ENCODE results near the gene MAPKAP1. TPM values are rescaled to one million over a fixed set of nuclear protein-coding genes. Genes with fewer than 3 reads are reported as not detected.

The MAPKAP1 gene
- total RNA-seq, 1 donor from 2014 or later: 70.7 TPM

DNA sequence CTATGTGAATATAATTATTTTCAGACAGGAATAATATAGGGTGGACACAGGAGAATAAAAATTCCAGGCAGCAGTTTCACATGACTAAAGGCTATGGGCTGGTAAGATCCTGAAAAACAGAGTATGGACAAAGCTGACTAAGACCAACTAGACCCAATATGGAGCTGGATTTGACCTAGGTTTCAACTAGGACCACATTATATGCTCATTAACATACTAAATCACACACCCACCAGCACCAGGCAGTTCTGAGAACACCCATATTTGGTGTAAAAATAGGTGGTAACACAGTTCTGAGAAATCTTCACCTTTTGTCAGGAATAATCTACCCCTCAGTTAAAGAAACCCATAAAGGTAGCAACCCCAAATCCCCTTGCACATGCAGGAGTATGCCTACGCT is 64.7 kb downstream of the MAPKAP1 start:
- peaks cover 11% of the 10 kb centered on the region for H3K4me1 ChIP-seq
- no peaks in the 10 kb centered on the region for H3K27me3 ChIP-seq
- intact Hi-C loops (cut with DNase I): no loop called here
- H3K36me3 ChIP-seq: no peaks in the 10 kb centered on the region
- no peaks in the 10 kb centered on the region for H3K9me3 ChIP-seq
- DNase-seq (ENCODE audit: extremely low spot score in 2 of 2): no peak
- no peak overlapping the region for H3K4me3 ChIP-seq
- no peak overlapping the region for H3K27ac ChIP-seq
- TF ChIP-seq POLR2AphosphoS5 (IDR thresholded peaks at IDR 0.05; ENCODE audit: insufficient read depth in 1 of 2, low read depth in 1 of 2) (no peak), POLR2A (IDR thresholded peaks at IDR 0.05) (no peak), CTCF (IDR thresholded peaks at IDR 0.05) (no peak)

DNA sequence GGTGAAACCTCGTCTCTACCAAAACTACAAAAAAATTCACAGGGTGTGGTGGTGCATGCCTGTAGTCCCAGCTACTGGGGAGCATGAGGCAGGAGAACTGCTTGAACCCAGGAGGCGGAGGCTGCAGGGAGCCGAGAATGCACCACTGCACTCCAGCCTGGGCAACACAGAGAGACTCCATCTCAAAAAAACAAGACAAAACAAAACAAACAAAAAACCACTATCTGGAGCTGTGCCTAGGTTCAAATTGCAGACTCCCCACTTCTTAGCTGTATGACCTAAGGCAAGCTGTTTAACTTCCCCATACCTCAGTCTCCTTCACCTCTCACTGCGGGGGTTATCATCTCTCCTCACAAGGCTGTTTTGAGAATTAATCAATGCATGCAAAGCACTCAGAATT is 68.0 kb downstream of the MAPKAP1 start:
- Histone ChIP-seq H3K27ac (no peak overlapping the region), H3K36me3 (no peaks in the 10 kb centered on the region), H3K9me3 (no peaks in the 10 kb centered on the region), H3K27me3 (no peaks in the 10 kb centered on the region), H3K4me3 (no peak overlapping the region), H3K4me1 (peaks cover 8% of the 10 kb centered on the region)
- DNase-seq (ENCODE audit: extremely low spot score in 2 of 2): no peak
- TF ChIP-seq CTCF (IDR thresholded peaks at IDR 0.05): no peak
- TF ChIP-seq POLR2A (IDR thresholded peaks at IDR 0.05): no peak
- no peak for TF ChIP-seq POLR2AphosphoS5 (IDR thresholded peaks at IDR 0.05; ENCODE audit: insufficient read depth in 1 of 2, low read depth in 1 of 2)
- intact Hi-C loops (cut with DNase I): loop anchor here (10.0 kb wide), 1 partner anchor 234 kb away; no protein-coding TSS in a partner anchor

GRCh38 chr9:125638239-125639045 is 68.6 kb downstream of the MAPKAP1 start:
- TF ChIP-seq POLR2A (IDR thresholded peaks at IDR 0.05) (no peak), POLR2AphosphoS5 (IDR thresholded peaks at IDR 0.05; ENCODE audit: insufficient read depth in 1 of 2, low read depth in 1 of 2) (no peak), CTCF (IDR thresholded peaks at IDR 0.05) (no peak)
- H3K27me3 ChIP-seq: no peaks in the 10 kb centered on the region
- intact Hi-C loops (cut with DNase I): loop anchor here (10.0 kb wide), 1 partner anchor 234 kb away; no protein-coding TSS in a partner anchor
- no peak overlapping the region for H3K4me3 ChIP-seq
- H3K9me3 ChIP-seq: no peaks in the 10 kb centered on the region
- H3K27ac ChIP-seq: no peak overlapping the region
- no peaks in the 10 kb centered on the region for H3K36me3 ChIP-seq
- peaks cover 14% of the 10 kb centered on the region for H3K4me1 ChIP-seq
- DNase-seq (ENCODE audit: extremely low spot score in 2 of 2): no peak

GRCh38 chr9:125637241-125637640 is 69.8 kb downstream of the MAPKAP1 start:
- Histone ChIP-seq H3K27ac (no peak overlapping the region), H3K4me3 (no peak overlapping the region), H3K9me3 (no peaks in the 10 kb centered on the region), H3K27me3 (no peaks in the 10 kb centered on the region), H3K36me3 (no peaks in the 10 kb centered on the region), H3K4me1 (peaks cover 26% of the 10 kb centered on the region)
- no peak for DNase-seq (ENCODE audit: extremely low spot score in 2 of 2)
- TF ChIP-seq CTCF (IDR thresholded peaks at IDR 0.05) (no peak), POLR2AphosphoS5 (IDR thresholded peaks at IDR 0.05; ENCODE audit: insufficient read depth in 1 of 2, low read depth in 1 of 2) (no peak), POLR2A (IDR thresholded peaks at IDR 0.05) (no peak)
- intact Hi-C loops (cut with DNase I): loop anchor here (10.0 kb wide), 1 partner anchor 232 kb away; no protein-coding TSS in a partner anchor

- intact Hi-C loops (cut with DNase I): loop anchor here (10.0 kb wide), 1 partner anchor 231 kb away; no protein-coding TSS in a partner anchor
- Histone ChIP-seq H3K4me3 (no peak overlapping the region), H3K9me3 (no peaks in the 10 kb centered on the region), H3K4me1 (peaks cover 27% of the 10 kb centered on the region), H3K27me3 (no peaks in the 10 kb centered on the region), H3K36me3 (no peaks in the 10 kb centered on the region), H3K27ac (no peak overlapping the region)
- no peak for DNase-seq (ENCODE audit: extremely low spot score in 2 of 2)
- no peak for TF ChIP-seq POLR2A (IDR thresholded peaks at IDR 0.05)
- TF ChIP-seq POLR2AphosphoS5 (IDR thresholded peaks at IDR 0.05; ENCODE audit: insufficient read depth in 1 of 2, low read depth in 1 of 2): no peak
- TF ChIP-seq CTCF (IDR thresholded peaks at IDR 0.05): no peak
Measured at GRCh38 chr9:125635888-125636287, 71.1 kb downstream of the MAPKAP1 start.

Data from vagina (tissue), 2 donors.